PC-9 (cell line): ENCODE results near the gene ZCCHC7.

Experiments used
- EZH2 ChIP-seq: fragments of 200-600 bp; sonication (generic); IDR thresholded peaks from 2 replicates; pipeline ENCODE4 v1.8.0; 2017; ENCODE audit warnings: antibody characterized with exemption, low read depth
- TF ChIP-seq, protein P1 (sequence below): fragments of 200-600 bp; sonication (generic); conservative IDR thresholded peaks from 2 replicates; pipeline ENCODE4 v1.6.1; 2017; ENCODE audit warnings: mixed run types, antibody characterized with exemption, mild to moderate bottlenecking, moderate library complexity

DNA sequence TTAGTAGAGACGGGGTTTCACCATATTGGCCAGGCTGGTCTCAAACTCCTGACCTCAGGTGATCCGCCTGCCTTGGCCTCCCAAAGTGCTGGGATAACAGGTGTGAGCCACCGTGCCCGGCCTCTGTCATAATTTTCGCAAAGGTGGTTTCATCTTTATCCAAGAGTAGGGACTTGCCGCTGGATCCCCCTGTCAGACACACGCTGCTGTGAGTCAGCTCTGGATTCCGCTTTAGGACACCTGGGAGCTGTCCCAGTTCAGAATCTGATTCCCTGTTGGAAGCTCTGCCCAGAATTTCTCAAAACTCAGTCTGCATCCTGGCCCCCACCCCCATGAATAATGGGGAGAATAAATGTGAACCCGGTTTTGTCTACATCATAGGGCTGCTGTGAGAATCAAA is 284.2 kb downstream of the ZCCHC7 start:
- TF ChIP-seq, protein P1, sequence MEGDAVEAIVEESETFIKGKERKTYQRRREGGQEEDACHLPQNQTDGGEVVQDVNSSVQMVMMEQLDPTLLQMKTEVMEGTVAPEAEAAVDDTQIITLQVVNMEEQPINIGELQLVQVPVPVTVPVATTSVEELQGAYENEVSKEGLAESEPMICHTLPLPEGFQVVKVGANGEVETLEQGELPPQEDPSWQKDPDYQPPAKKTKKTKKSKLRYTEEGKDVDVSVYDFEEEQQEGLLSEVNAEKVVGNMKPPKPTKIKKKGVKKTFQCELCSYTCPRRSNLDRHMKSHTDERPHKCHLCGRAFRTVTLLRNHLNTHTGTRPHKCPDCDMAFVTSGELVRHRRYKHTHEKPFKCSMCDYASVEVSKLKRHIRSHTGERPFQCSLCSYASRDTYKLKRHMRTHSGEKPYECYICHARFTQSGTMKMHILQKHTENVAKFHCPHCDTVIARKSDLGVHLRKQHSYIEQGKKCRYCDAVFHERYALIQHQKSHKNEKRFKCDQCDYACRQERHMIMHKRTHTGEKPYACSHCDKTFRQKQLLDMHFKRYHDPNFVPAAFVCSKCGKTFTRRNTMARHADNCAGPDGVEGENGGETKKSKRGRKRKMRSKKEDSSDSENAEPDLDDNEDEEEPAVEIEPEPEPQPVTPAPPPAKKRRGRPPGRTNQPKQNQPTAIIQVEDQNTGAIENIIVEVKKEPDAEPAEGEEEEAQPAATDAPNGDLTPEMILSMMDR: no peak
- TF ChIP-seq EZH2: no peak
